K562 (cell line): Measurements from ENCODE around the gene LDOC1.

Experiments
- CHD4 ChIP-seq: fragments of 200-600 bp; sonication (generic); IDR thresholded peaks from 3 replicates; pipeline ENCODE4 v1.6.1; 2012; ENCODE audit warnings: low read depth, mild to moderate bottlenecking, mixed read lengths, low read length, inconsistent platforms; ENCODE audit not compliant: insufficient read depth, insufficient replicate concordance, poor library complexity, severe bottlenecking
- ERF ChIP-seq: fragments of 450-650 bp; formaldehyde crosslinking; IDR thresholded peaks from 2 replicates; pipeline ENCODE4 v1.4.0; 2020; ENCODE audit warnings: mild to moderate bottlenecking, mixed read lengths
- HDGF ChIP-seq: fragments of 450-650 bp; IDR thresholded peaks from 2 replicates; pipeline ENCODE4 v1.6.1; 2016
- JUND ChIP-seq, 2 experiments: IDR thresholded peaks; 2 replicates in 1 of 2; 3 replicates in 1 of 2; pipeline ENCODE4 v1.6.1; 2011; ENCODE audit warnings: borderline replicate concordance in 2 of 2, low read depth in 2 of 2, low read length in 2 of 2, improper control_type of control experiment in 1 of 2, missing biosample characterization in 1 of 2, missing genetic modification characterization in 1 of 2, missing genetic modification reagents in 1 of 2
- KAT7 ChIP-seq: sonication (generic); formaldehyde crosslinking; IDR thresholded peaks from 2 replicates; pipeline ENCODE4 v1.8.0; 2022; ENCODE audit warnings: missing genetic modification reagents, mild to moderate bottlenecking, borderline replicate concordance
- KAT8 ChIP-seq: fragments of 450-650 bp; IDR thresholded peaks from 2 replicates; pipeline ENCODE4 v1.6.1; 2016; ENCODE audit warnings: low read depth, mild to moderate bottlenecking
- KDM1A ChIP-seq, 2 experiments: fragments of 450-650 bp; IDR thresholded peaks; 2 replicates each; pipeline ENCODE4 v1.6.1; 2016; ENCODE audit warnings: mild to moderate bottlenecking in 2 of 2
- POLR2A ChIP-seq: fragments of 450-650 bp; conservative IDR thresholded peaks from 2 replicates; pipeline ENCODE4 v1.6.1; 2016
- SRSF1 ChIP-seq: fragments of 200-400 bp; formaldehyde crosslinking; IDR thresholded peaks from 2 replicates; pipeline ENCODE4 v1.6.1; 2017; ENCODE audit warnings: mild to moderate bottlenecking, low read depth, low read length, moderate library complexity
- TARDBP ChIP-seq: fragments of 450-650 bp; IDR thresholded peaks from 2 replicates; pipeline ENCODE4 v1.6.1; 2016
- TOE1 ChIP-seq, 2 experiments: fragments of 450-650 bp in 1 of 2; sonication (generic) in 1 of 2; formaldehyde crosslinking in 1 of 2; IDR thresholded peaks; 2 replicates each; pipeline versions ENCODE4 v1.7.1 to v1.8.0; 2016 to 2022; ENCODE audit warnings: borderline replicate concordance in 2 of 2, mild to moderate bottlenecking in 2 of 2, antibody characterized with exemption in 1 of 2, inconsistent platforms in 1 of 2, low read depth in 1 of 2, missing genetic modification reagents in 1 of 2, moderate library complexity in 1 of 2
- ZNF766 ChIP-seq: fragments of 200-800 bp; sonication (Bioruptor generic); conservative IDR thresholded peaks from 2 replicates; pipeline ENCODE4 v1.6.1; 2016; ENCODE audit warnings: missing genetic modification characterization, missing compliant biosample characterization
- TF ChIP-seq, protein P1 (sequence below): sonication (generic); formaldehyde crosslinking; IDR thresholded peaks from 2 replicates; pipeline ENCODE4 v1.8.0; 2022; ENCODE audit warnings: mild to moderate bottlenecking, missing genetic modification reagents

DNA sequence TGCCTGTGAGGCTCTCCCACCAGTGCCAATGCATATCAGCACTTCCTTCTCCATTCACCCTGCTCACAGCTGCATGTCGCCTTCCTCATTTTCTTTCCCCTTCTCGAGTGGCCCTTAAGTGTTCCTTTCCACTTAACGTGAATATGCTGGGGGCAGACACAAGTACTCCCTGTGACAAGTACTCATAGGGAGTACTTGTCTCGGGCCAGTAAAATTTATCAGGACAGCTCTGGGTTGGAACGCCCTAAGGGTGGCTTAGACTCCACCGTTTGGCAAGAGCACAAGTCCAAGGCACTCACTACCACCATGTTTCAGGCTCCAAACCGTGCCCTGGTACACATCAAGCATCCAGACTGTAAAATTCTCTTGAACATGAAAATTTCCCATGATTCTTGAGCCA is 3.9 kb upstream of the LDOC1 start:
- TF ChIP-seq CHD4 = no peak
- no peak for TF ChIP-seq TARDBP
- TF ChIP-seq KAT7 (CRISPR knock-in tag) = no peak
- no peak for TF ChIP-seq HDGF
- no peak for TF ChIP-seq KDM1A (IDR thresholded peaks at IDR 0.05)
- no peak for TF ChIP-seq ZNF766 (CRISPR knock-in tag)
- no peak for TF ChIP-seq POLR2A
- TF ChIP-seq, protein P1, sequence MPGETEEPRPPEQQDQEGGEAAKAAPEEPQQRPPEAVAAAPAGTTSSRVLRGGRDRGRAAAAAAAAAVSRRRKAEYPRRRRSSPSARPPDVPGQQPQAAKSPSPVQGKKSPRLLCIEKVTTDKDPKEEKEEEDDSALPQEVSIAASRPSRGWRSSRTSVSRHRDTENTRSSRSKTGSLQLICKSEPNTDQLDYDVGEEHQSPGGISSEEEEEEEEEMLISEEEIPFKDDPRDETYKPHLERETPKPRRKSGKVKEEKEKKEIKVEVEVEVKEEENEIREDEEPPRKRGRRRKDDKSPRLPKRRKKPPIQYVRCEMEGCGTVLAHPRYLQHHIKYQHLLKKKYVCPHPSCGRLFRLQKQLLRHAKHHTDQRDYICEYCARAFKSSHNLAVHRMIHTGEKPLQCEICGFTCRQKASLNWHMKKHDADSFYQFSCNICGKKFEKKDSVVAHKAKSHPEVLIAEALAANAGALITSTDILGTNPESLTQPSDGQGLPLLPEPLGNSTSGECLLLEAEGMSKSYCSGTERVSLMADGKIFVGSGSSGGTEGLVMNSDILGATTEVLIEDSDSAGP (CRISPR knock-in tag) = no peak
- no peak for TF ChIP-seq KAT8
- no peak for TF ChIP-seq ERF (CRISPR knock-in tag)
- no peak for TF ChIP-seq TOE1 (IDR thresholded peaks at IDR 0.05; ENCODE audit: borderline replicate concordance)
- no peak for TF ChIP-seq TOE1 (CRISPR knock-in tag; IDR thresholded peaks at IDR 0.05; ENCODE audit: borderline replicate concordance, low read depth)
- no peak for TF ChIP-seq SRSF1
- TF ChIP-seq JUND (IDR thresholded peaks at IDR 0.05; ENCODE audit: borderline replicate concordance, low read depth, low read length) = no peak
- TF ChIP-seq JUND (tag; IDR thresholded peaks at IDR 0.05; ENCODE audit: borderline replicate concordance, low read depth, low read length) = no peak
